Activated CD4-positive, alpha-beta T cell treated with anti-CD3 and anti-CD28 coated beads, Interleukin-2, amount 50 U/mL, for 48 hours (primary cell): ENCODE data around the gene PIERCE2.
"Not testable (repeated sequence)": the region's sequence is repeated elsewhere in the genome, so short reads cannot be mapped to it uniquely, and the experiment has no call there.

ENCODE experiments used
- DNase-seq, 2 experiments: peaks; one replicate each; pipeline ENCODE4 v3.0.0-alpha.2; 2020

The PIERCE2 gene, protein sequence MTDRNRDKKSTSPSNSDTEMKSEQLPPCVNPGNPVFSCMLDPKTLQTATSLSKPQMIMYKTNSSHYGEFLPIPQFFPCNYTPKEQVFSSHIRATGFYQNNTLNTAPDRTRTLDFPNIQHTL

GRCh38 chr15:55408012-55408928, at the start of gene PIERCE2, which contains the start of gene CCPG1:
TSS of gene PIERCE2 (plus strand) at chr15:55408495. CDS start at chr15:55408769, 274 bp downstream.
TSS of gene CCPG1 (minus strand) at chr15:55408359. CDS start at chr15:55389424, 18,935 bp downstream.
- peak; percentile 86 to 88 for DNase-seq

DNA sequence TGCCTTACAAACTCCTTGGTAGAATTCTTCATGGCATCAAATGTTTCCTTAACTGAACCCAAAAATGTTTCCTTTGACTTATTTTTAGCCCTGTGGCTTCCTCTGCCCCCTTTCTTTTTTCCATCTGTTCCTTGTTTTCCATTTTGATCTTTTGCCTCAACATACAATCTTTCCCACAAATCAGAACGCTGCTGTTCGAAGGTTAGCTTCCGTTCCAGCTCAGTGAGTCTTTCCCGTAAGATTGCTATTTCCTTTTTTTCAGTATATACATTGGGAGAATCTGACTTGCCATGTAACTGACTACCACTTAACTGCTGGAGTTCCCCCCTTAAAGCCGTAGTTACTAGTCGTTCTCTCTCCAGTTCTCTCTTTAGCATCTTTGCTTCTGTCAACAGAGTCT, 48.0 kb upstream of the PIERCE2 start:
- no peak for DNase-seq

DNA sequence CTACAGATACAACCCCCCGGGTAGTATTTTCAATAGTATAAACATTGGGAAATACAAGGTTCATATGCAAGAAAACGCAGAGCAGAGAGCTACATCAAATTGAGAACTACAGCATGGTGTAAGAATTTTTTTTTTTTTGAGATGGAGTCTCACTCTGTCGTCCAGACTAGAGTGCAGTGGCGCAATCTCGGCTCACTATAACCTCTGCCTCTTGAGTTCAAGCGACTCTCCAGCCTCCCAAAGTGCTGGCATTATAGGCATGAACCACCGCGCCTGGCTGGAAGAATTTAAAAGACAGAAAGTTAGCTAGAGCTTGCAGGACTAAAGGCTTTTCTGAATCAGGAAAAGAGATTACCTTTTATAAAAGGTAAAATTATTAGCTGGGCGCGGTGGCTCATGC, 47.2 kb upstream of the PIERCE2 start:
- DNase-seq = no peak

DNA sequence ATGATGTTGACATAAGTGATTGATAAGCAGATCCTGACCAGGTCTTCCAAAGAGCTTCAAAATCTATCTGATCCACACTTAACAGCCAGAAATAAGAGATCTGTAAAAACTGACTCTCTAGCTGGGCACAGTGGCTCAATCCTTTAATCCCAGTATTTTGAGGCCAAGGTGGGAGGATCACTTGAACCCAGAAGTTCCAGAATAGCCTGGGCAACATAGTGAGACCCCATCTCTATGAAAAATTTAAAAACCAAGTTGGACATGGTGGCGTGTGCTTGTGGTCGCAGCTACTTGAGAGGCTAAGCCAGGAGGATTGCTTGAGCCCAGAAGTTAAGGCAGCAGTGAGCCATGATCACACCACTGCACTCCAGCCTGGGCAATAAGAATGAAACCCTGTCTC, 45.7 kb upstream of the PIERCE2 start:
- DNase-seq = no peak

DNA sequence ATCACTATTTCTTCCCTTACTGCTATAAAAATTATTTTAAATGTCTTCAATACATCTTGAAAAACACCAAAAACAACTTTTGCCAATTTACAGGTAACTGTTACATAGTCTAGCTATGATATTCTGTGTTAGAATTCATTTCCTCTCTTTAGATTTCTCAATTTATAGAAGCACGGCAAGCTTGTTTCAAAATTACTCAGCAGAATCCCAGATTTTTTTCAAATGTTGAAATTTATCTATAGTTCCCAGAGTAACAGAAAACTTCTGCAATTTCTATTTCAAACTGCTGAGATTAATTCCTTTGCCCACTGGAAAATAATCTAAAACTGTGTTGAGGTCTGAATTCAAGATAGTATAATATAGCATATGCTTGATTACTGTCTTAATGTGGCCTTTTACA, 41.3 kb upstream of the PIERCE2 start:
- no peak for DNase-seq

DNA sequence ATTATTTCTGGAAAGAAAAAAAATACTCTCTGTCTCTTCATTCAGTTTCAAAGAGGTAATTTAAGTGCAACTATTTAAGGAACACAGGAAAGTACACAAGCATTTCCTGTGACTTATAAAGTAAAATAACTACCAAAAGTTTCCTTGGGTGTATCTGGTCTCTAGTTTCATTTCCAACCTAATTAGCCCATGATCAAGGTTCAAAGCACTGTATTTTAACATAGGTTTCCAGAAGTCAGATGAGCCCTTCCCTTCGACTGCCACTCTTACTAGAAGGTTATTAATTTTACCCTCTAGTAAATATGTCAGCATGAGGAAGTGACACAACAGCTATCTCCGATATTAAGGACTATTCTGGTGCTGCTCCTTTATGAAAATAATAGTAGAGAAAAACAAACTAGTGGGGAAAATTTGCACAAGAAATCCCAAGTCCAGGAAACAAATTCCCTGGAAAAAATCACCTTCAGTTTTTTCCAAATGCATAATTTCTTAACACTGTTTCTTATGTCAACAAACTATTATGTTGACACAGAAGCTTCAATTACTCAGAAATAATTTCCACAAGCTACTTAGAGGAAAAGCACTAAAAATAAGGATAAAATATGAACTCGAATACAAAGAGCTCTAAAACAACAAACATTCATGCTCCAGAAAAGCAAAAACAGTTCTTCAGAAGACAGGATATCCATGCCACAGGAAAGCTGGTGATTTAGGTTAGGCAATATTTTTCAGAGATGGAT, 35.4 kb upstream of the PIERCE2 start:
- DNase-seq = no peak

DNA sequence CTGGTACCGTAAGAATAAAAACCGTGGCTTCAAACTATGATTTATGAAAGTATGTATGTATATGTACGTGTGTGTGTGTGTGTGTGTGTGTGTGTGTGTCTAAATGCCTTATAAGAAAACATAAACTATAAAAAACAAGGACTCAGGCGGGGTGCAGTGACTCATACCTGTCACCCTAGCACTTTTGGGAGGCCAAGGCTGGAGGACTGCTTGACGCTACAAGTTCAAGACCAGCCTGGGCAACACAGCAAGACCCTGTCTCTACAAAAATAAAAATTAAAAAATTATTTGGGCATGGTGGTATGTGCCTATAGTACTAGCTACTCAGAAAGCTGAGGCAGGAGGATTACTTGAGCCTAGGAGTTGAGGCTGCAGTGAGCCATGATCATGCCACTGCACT, 29.2 kb upstream of the PIERCE2 start:
- DNase-seq = no peak

DNA sequence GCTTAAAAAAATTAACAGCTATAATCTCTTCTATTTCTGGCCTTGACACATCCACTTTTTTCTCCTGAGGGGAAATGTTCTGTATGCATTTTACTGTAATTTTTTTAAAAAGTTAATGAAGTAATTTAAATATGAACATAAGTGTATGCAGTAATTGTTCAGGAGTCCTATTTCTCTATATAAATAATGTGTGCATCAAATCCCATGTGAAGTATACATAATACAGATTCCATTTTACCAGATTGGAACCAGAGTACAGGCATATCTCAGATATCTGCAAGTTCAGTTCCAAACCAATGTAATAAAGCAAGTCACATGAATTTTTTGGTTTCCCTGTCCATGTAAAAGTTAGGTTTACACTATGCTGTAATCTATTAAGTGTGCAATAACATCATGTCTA, 26.7 kb upstream of the PIERCE2 start:
- DNase-seq = no peak

DNA sequence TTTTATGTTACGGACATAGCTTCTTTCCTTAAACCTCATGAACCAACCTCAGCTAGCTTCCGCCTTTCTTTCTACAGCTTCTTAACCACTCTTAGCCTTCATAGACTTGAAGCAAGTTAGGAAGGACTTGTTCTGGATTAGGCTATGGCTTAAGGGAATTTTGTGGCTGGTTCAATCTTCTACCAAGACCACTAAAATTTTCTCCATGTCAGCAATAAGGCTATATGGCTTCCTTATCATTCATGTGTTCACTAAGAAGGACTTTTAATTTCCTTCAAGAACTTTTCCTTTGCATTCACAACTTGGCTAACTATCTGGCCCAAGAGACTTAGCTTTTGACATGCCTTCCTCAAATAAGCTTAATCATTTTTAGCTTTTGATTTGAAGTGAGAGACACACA, 24.6 kb upstream of the PIERCE2 start:
- DNase-seq = no peak

GRCh38 chr15:55387027-55387426, 21.3 kb upstream of the PIERCE2 start:
- no peak for DNase-seq

DNA sequence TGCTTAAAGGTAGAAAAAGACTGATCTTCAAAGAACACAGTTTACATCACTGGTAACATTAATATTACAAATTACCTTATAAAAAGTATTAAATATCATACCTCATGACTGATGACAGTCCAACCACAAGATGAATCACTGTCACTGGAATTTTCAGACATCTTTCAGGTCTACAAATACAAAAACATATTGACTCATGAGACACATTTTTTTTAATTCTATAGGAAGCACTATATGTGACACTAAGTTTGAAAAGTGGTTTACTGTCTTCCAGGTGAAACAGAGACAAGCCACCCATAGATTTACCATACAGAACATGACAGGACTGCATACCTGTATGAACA, 19.1 kb upstream of the PIERCE2 start:
- DNase-seq = no peak

- DNase-seq = no peak
Observed at GRCh38 chr15:55394694-55395093, 13.6 kb upstream of the PIERCE2 start.

DNA sequence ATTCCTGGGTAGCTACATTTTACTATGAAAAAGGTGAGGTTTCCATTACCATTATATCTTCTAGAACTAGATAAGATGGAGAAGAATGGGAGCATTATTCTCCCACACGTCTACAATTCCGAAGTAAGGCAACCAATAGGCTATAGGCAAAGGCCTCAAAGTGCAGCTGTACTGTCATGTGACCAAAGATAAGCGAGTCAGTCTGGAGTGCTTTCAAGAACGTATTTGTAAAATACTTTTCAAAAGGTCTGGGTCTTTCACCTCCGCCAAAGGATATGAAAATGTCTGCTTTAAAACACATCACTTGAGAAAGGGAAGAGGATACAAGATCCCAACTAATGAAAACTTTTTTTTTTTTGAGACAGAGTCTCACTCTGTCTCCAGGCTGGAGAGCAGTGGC, 10.1 kb upstream of the PIERCE2 start:
- no peak for DNase-seq

DNA sequence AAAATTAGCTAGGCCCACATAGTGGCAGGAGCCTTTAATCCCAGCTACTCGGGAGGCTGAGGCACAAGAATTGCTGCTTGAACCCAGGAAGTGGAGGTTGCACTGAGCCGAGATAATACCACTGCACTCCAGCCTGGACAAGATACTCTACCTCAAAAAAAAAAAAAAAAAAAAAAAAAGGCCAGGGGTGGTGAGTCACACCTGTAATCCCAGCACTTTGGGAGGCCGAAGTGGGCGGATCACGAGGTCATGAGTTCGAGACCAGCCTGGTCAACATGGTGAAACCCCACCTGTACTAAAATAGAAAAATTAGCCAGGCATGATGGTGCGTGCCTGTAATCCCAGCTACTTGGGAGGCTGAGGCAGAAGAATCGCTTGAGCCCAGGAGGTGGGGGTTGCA, 8.2 kb upstream of the PIERCE2 start:
- not testable (repeated sequence) for DNase-seq

- no peak for DNase-seq
Observed at GRCh38 chr15:55401786-55402246, 6.5 kb upstream of the PIERCE2 start.

DNA sequence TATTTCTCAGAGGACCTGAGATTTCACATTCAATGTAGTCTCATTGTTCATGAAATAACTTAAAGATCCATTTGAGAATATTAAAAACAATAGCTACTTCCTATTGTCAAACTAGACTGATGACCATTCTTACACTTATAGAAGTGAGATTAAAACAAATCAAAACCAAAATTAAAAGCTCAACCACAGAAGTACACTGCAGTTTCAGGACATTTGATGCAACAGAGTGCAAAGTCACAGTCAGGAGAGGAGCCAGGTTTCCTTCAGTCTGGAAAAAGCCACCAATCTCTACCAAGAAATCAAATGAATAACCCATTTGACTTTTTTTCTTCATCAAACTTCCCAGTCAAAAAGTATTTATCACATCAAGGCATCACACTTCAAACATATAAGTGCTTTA, 5.6 kb upstream of the PIERCE2 start:
- DNase-seq = no peak

GRCh38 chr15:55403531-55403930, 4.8 kb upstream of the PIERCE2 start:
- no peak for DNase-seq

GRCh38 chr15:55407498-55408011, 740 bp upstream of the PIERCE2 start:
- DNase-seq = no peak

GRCh38 chr15:55408976-55409375, 681 bp downstream of the PIERCE2 start:
- not testable (repeated sequence) for DNase-seq

DNA sequence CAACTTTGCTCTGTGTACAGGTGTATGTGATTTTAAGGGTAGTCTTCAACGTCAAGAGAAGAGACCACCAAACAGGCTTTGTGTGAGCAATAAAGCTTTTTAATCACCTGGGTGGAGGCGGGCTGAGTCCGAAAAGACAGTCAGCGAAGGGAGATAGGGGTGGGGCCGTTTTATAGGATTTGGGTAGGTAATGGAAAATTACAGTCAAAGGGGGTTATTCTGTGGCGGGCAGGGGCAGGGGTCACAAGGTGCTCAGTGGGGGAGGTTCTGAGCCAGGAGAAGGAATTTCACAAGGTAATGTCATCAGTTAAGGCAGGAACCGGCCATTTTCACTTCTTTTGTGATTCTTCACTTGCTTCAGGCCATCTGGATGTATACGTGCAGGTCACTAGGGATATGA, 9.4 kb downstream of the PIERCE2 start:
- not testable (repeated sequence) for DNase-seq

DNA sequence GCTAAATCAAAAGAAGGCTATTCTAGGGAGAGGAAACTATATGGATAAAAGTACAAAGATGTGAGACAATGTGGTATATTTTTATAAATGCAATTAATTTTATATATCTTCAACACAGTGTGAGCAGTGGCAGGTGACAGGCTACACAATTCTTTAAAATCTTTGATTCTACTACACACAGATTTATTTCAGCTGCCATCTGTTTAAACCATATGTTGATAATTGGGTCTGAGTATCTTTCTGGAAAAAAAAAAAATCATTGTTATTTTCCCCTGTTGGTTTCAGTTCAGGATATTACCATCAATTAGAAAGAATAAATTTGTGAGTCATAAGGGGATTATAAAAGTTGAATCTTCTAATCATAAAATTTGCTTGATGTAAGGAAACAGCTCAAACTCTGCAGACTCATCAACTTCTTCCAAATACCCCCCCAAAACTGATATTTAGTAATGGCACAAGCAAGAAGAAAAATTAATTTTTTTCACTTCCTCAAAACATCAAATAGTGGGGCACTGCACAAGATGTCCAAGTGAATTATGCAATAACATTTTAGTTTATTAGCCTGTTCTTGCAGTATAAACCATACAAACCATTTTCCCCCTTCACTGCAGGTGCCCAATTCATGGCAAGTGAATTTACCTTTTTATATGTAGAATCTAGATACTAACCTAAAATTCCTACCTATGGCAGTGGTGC, 12.0 kb downstream of the PIERCE2 start:
- no peak for DNase-seq

DNA sequence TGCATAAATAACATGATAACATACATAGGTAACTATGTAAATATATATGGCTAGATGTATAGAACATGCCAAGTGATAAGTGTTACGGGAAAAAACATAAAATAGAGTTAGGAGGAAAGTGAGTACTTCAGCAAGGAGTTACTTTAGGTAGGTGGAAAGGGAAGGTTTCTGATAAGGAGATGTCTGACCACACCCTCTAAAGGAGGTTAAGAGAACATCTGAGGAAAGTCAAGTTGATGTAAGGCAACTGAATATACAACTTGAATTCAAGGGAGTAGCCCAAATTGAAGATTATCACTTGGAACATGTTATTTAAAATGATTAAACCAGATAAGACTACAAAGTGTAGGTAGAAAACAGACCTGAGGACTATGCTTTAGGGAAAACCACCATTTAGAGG, 13.8 kb downstream of the PIERCE2 start:
- DNase-seq = no peak
